Measurements from ENCODE around the gene DOK1. TPM values are rescaled to one million over a fixed set of nuclear protein-coding genes. Genes with fewer than 3 reads are reported as not detected.

The DOK1 gene
- total RNA-seq, 1 donor from 2014 or later: 3.7 TPM

DNA sequence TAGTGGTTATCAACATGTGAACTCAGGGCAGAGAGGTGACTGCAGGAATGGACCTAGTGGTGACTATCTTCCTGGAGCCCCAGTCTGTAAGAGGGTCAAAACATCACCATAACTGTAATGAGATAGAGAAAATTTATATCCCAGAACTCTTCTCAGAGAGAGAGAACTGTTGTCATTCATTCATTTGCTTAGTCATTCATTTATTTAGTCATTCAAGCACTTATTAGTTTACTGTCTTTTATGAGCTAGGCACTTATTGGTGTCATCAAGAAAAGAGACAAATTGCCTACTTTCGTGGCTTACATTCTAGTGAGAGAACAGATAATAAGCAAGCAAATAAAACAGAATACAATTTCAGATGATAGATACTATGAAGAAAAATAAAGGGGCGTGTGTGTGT lies 34.1 kb downstream of the DOK1 start:
- no peak for FAIRE-seq
- DNase-seq (ENCODE audit: low spot score in 2 of 2): no peak

DNA sequence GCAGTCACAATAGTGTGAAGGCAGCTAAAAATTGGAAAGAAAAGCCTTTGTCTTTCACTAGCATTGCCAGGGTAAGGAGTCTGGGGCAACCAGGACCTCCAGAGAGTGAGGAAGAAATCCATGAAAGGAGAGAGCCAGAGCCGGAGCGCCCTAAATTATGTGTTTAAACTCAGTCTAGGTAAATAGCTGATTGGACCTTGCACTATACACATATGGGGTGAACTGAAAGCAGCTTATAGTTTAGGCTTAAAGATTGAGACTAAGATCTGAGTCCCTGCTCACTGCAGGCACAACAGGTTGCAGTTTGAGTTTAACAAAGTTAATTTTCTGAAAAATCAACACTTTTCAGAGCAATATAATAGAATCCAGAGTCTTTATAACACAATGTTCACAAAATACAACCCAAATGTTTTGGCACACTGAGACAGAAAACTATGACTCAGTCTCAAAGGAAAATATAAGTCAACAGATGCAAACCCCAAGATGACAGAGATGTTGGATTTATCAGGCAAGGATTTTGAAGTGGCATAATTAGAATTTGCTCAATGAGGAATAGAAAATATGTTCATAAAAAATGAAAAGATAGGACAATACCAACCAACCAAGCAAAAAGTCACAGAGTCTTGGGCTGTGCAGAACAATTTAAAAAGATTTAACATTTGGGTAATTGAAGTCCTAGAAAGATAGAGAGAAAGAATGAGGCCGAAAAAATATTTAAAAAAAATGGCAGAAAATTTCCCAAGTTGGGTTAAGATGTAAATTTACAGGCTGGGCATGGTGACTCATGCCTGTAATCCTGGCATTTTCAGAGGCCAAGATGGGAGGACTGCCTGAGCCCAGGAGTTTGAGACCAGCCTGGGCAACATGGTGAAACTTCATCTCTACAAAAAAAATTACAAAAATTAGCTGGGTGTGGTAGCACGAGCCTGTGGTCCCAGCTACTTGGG lies 39.6 kb downstream of the DOK1 start:
- DNase-seq (ENCODE audit: low spot score in 2 of 2) (no peak), FAIRE-seq (no peak)

DNA sequence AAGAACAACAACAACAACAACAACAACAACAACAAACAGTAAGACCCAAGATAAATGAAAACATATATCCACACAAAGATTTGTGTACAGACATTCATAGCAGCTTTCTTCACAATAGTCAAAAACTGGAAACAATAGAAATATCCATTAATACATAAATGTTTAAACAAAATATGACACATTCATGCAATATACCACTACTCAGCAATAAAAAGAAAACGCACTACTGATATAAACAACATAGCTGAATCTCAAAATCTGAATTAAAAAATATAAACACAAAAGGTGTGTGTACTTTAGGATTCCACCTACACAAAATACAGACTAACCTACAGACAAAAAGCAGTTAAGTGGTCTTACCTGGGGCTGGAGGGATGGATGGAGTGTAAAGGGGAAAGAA lies 42.1 kb downstream of the DOK1 start:
- DNase-seq (ENCODE audit: low spot score in 2 of 2): no peak
- no peak for FAIRE-seq

DNA sequence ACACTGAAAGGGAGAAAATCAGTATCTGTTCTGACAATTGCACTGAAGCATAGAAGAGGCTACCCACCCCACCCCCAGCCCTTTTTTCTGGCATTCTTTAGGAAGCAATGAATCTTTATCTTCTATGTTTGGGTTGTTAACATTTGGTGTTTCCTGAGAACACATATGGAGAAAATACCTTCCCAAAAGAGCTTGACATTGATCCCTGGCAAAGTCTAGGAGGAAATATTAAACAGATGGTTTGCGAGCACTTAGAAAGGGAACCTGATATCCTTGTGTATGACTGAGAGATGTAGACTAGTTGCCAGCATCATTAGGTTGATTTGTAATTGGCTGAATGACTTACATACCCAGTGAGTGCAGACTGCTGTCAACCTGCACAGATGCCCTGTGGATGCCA lies 42.9 kb downstream of the DOK1 start:
- no peak for DNase-seq (ENCODE audit: low spot score in 2 of 2)
- no peak for FAIRE-seq

DNA sequence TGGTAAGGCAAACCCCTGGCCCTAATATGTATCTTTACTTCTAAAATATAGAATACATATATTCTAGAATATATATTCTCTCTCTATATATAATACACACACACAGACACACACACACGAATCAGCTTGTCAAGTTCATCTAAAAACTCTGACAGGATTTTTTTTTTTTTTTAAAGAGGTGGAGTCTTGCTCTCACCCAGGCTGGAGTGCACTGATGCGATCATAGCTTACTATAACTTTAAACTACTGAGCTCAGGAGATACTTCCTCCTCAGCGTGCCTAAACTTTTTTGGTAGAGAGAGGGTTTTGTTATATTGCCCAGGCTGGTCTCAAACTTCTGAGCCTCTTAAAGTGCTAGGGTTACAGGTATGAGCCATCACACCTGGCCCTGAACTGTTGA lies 45.2 kb downstream of the DOK1 start:
- FAIRE-seq (no peak), DNase-seq (ENCODE audit: low spot score in 2 of 2) (no peak)

DNA sequence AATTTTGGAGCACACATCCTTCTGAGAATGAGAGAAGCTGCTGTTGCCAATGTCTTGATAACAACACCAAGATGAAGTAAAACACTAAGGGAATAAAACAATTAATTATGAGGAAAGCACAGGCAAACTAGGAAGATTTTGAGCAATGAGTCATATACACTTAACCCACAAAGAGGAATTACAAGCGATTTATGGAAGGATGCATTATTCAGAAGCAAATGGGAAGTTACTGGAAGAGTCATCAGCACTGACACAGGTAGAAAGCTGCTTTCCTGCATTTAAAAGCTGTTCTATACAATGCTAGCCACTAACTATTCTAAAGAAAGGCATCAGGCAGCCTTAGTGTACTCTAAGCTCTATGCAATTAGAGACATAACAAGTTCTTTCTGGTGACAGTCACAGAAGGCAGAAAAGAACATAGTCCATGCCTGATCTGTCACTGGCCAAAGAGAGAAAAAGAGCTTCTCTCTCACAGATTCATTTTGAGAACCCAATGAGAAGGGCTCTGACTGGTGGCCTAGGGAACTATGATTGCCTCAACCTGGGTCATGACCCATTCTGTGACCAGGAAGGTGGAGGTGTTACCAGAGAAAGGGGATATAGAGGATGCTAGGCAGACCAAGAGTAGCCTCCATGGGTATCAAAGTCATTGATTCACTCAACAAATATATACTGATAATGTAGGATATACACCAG lies 48.2 kb downstream of the DOK1 start:
- FAIRE-seq (no peak), DNase-seq (ENCODE audit: low spot score in 2 of 2) (no peak)

DNA sequence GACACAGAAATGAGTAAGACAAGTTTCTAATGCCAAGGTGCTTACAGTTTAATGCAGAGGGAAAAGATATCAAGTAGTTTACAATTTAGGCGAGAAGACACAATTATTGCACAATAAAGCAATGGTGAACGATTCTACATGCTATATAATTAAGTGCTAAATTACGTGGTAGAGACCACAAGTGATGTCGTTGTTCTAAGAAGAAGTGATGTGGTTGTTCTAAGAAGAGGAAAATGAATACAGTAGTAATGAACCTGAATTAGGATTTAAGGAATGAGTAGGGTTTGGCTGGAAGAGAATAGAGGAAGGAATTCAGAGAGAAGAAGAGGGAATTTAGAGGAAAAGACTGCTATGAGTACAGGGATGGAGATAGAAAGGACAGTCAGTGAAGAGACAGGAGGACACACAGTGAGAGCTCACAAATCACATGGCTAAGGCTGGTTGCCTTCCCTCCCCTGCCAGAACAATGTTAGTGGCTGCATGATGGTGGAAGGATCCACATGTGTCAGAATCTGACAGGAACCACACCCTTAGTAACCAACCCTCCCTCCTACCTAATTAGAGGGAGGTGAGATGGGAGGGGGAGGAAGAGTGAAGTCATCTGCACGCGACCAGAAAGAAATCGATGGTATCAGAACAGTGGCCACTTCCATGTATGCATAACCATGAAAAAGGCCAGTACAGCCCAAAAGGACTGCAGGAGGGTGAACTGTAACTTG lies 48.9 kb downstream of the DOK1 start:
- no peak for FAIRE-seq
- no peak for DNase-seq (ENCODE audit: low spot score in 2 of 2)

DNA sequence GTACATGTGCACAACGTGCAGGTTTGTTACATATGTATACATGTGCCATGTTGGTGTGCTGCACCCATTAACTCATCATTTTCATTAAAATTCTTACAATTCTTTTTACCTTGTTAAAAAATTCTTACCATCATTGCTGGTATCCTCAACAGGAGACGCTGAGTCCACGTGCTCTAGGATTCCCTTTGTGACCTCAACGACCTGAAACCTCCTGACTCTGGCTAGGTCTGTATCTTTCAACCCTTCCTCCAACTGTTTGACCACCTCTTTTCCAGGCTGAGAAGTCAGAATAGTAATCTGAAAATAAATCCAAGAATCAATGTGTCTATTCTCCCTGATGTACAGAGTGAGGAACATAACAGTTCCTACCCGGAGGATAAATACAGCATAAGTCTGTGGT lies 52.4 kb downstream of the DOK1 start:
- no peak for FAIRE-seq
- DNase-seq (ENCODE audit: low spot score in 2 of 2): no peak

Other genes starting within 250 kb of the DOK1 start
- 1.2 TPM for gene SLC4A5, start 211.3 kb upstream of the DOK1 start, total RNA-seq
- gene DCTN1, start 174.4 kb upstream of the DOK1 start, total RNA-seq: 111 TPM
- gene C2orf81, start 133.1 kb upstream of the DOK1 start, total RNA-seq: 0.41 TPM
- 38.7 TPM for gene WDR54, start 133.0 kb upstream of the DOK1 start, total RNA-seq
- gene RTKN, start 112.8 kb upstream of the DOK1 start, total RNA-seq: 2.9 TPM
- gene INO80B, start 99.6 kb upstream of the DOK1 start, total RNA-seq: 9.8 TPM
- 24.9 TPM for gene WBP1, start 96.3 kb upstream of the DOK1 start, total RNA-seq
- gene MOGS, start 89.3 kb upstream of the DOK1 start, total RNA-seq: 26.9 TPM
- 14.3 TPM for gene MRPL53, start 82.0 kb upstream of the DOK1 start, total RNA-seq
- gene CCDC142, start 71.7 kb upstream of the DOK1 start, total RNA-seq: 33.0 TPM
- gene TTC31, start 71.6 kb upstream of the DOK1 start, total RNA-seq: 7.7 TPM
- not detected for gene LBX2, start 55.1 kb upstream of the DOK1 start, total RNA-seq
- gene PCGF1, start 47.0 kb upstream of the DOK1 start, total RNA-seq: 8.2 TPM
- not detected for gene TLX2, start 40.3 kb upstream of the DOK1 start, total RNA-seq
- not detected for gene DQX1, start 28.5 kb upstream of the DOK1 start, total RNA-seq
- 42.0 TPM for gene AUP1, start 25.0 kb upstream of the DOK1 start, total RNA-seq
- gene HTRA2, start 24.8 kb upstream of the DOK1 start, total RNA-seq: 54.2 TPM
- 14.3 TPM for gene LOXL3, start 778 bp upstream of the DOK1 start, total RNA-seq
- 0.41 TPM for gene M1AP, start 93.6 kb downstream of the DOK1 start, total RNA-seq
- 14.7 TPM for gene SEMA4F, start 99.5 kb downstream of the DOK1 start, total RNA-seq